Measurements from ENCODE around the gene SCAPER. TPM values are rescaled to one million over a fixed set of nuclear protein-coding genes. Genes with fewer than 3 reads are reported as not detected.
A peak's percentile ranks its signal among the peaks of the same experiment; 100 is the strongest.

Gene SCAPER
- total RNA-seq, 2 donors from 2014 or later, result 15.2 to 17.8 TPM

GRCh38 chr15:76333309-76333708, 571.8 kb downstream of the SCAPER start:
- peaks cover 45% of the 10 kb centered on the region for H3K27me3 ChIP-seq
- no peaks in the 10 kb centered on the region for H3K36me3 ChIP-seq
- intact Hi-C loops (cut with DNase I), result loop anchor here (2.0 kb wide), 1 partner anchor 143 kb away; no protein-coding TSS in a partner anchor
- H3K27ac ChIP-seq, result no peak overlapping the region
- H3K4me3 ChIP-seq, result no peak overlapping the region
- no peak for DNase-seq
- TF ChIP-seq, protein P1, sequence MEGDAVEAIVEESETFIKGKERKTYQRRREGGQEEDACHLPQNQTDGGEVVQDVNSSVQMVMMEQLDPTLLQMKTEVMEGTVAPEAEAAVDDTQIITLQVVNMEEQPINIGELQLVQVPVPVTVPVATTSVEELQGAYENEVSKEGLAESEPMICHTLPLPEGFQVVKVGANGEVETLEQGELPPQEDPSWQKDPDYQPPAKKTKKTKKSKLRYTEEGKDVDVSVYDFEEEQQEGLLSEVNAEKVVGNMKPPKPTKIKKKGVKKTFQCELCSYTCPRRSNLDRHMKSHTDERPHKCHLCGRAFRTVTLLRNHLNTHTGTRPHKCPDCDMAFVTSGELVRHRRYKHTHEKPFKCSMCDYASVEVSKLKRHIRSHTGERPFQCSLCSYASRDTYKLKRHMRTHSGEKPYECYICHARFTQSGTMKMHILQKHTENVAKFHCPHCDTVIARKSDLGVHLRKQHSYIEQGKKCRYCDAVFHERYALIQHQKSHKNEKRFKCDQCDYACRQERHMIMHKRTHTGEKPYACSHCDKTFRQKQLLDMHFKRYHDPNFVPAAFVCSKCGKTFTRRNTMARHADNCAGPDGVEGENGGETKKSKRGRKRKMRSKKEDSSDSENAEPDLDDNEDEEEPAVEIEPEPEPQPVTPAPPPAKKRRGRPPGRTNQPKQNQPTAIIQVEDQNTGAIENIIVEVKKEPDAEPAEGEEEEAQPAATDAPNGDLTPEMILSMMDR (IDR thresholded peaks at IDR 0.05), result no peak
- no peak overlapping the region for H3K9ac ChIP-seq (ENCODE audit: low read depth in 2 of 2, low read length in 2 of 2)
- H3K9me3 ChIP-seq, result no peaks in the 10 kb centered on the region
- peaks cover 11% of the 10 kb centered on the region for H3K4me1 ChIP-seq

- no peak for DNase-seq
- Histone ChIP-seq H3K36me3 (no peaks in the 10 kb centered on the region), H3K27ac (no peak overlapping the region), H3K4me3 (no peak overlapping the region), H3K9me3 (no peaks in the 10 kb centered on the region), H3K27me3 (peaks cover 40% of the 10 kb centered on the region), H3K4me1 (peaks cover 7% of the 10 kb centered on the region), H3K9ac (ENCODE audit: low read depth in 2 of 2, low read length in 2 of 2) (no peak overlapping the region)
- intact Hi-C loops (cut with DNase I), result loop anchor here (2.0 kb wide), 1 partner anchor 142 kb away; no protein-coding TSS in a partner anchor
- TF ChIP-seq, protein P1 (IDR thresholded peaks at IDR 0.05), result no peak
These were observed 572.3 kb downstream of the SCAPER start for GRCh38 chr15:76332796-76333195.

DNA sequence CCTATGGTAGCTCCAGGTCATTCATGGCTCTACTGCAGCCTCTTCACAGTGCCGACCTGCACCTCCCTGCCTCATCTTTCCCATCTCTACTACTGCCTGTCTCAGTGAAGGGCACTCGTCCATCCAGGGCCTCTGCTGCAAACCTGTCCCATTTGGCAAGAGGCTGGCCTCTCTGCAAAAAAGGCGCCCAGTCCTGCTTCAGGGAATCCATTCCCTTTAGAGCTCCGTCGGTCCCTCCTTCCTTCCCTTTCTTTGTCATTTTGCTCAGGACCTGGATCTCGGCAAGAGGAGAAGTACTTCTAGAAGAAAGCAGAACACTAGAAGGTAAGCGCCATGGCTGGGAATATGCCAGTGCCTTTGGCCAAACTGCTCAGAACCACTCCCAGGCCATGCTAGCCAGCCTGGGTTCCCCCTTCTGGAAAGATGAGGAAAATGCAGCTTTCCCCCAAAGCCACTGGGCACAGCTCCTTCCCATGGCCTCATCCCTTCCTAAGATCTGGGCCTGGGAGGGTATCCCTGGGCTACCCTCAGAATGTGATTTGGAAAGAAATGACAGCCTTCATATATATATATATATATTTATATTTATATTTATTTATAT, 575.0 kb downstream of the SCAPER start:
- Histone ChIP-seq H3K4me1 (no peaks in the 10 kb centered on the region), H3K4me3 (no peak overlapping the region), H3K9ac (ENCODE audit: low read depth in 2 of 2, low read length in 2 of 2) (no peak overlapping the region), H3K9me3 (no peaks in the 10 kb centered on the region), H3K27me3 (peaks cover 14% of the 10 kb centered on the region), H3K27ac (no peak overlapping the region), H3K36me3 (no peaks in the 10 kb centered on the region)
- intact Hi-C loops (cut with DNase I), result no loop called here
- DNase-seq, result peak; percentile 50
- TF ChIP-seq, protein P1 (IDR thresholded peaks at IDR 0.05), result peak; percentile 61

- Histone ChIP-seq H3K9ac (ENCODE audit: low read depth in 2 of 2, low read length in 2 of 2) (no peak overlapping the region), H3K9me3 (no peaks in the 10 kb centered on the region), H3K4me1 (no peaks in the 10 kb centered on the region), H3K36me3 (no peaks in the 10 kb centered on the region), H3K4me3 (no peak overlapping the region), H3K27ac (no peak overlapping the region), H3K27me3 (peaks cover 2% of the 10 kb centered on the region)
- intact Hi-C loops (cut with DNase I), result no loop called here
- TF ChIP-seq, protein P1 (IDR thresholded peaks at IDR 0.05), result no peak
- no peak for DNase-seq
These were observed 576.2 kb downstream of the SCAPER start for GRCh38 chr15:76328958-76329357.

GRCh38 chr15:76328106-76328696, 576.9 kb downstream of the SCAPER start:
- intact Hi-C loops (cut with DNase I), result no loop called here
- no peaks in the 10 kb centered on the region for H3K4me1 ChIP-seq
- no peak for DNase-seq
- TF ChIP-seq, protein P1 (IDR thresholded peaks at IDR 0.05), result no peak
- no peaks in the 10 kb centered on the region for H3K36me3 ChIP-seq
- H3K9me3 ChIP-seq, result no peaks in the 10 kb centered on the region
- no peak overlapping the region for H3K4me3 ChIP-seq
- H3K27me3 ChIP-seq, result no peaks in the 10 kb centered on the region
- no peak overlapping the region for H3K27ac ChIP-seq
- no peak overlapping the region for H3K9ac ChIP-seq (ENCODE audit: low read depth in 2 of 2, low read length in 2 of 2)
